Chondrocyte (in vitro differentiated cells): ENCODE results near the gene IL36RN. TPM values are rescaled to one million over a fixed set of nuclear protein-coding genes. Genes with fewer than 3 reads are reported as not detected.
"Not testable (repeated sequence)": the region's sequence is repeated elsewhere in the genome, so short reads cannot be mapped to it uniquely, and the experiment has no call there.

Source experiments
- DNase-seq: peaks from one replicate; pipeline ENCODE4 v3.0.0; 2021; ENCODE audit warnings: mixed read lengths, low spot score
- H3K27ac Mint-ChIP-seq: one replicate; pipeline ENCODE4 v1.8.0; 2021; ENCODE audit warnings: mild to moderate bottlenecking, moderate library complexity, mixed read lengths; ENCODE audit not compliant: unreplicated experiment
- H3K27me3 Mint-ChIP-seq: 2 replicates; pipeline ENCODE4 v1.8.0; 2021; ENCODE audit warnings: low read depth, mixed read lengths
- H3K36me3 Mint-ChIP-seq: 2 replicates; pipeline ENCODE4 v1.8.0; 2021; ENCODE audit warnings: low read depth, mixed read lengths
- H3K4me1 Mint-ChIP-seq: 2 replicates; pipeline ENCODE4 v1.8.0; 2021; ENCODE audit warnings: low read depth, mild to moderate bottlenecking, mixed read lengths
- H3K4me3 Mint-ChIP-seq: one replicate; pipeline ENCODE4 v1.8.0; 2021; ENCODE audit warnings: mild to moderate bottlenecking, moderate library complexity, mixed read lengths; ENCODE audit not compliant: unreplicated experiment
- H3K9me3 Mint-ChIP-seq: 2 replicates; pipeline ENCODE4 v1.8.0; 2021; ENCODE audit warnings: low read depth, mixed read lengths
- CTCF ChIP-seq: fragments of 200-600 bp; sonication (generic); IDR thresholded peaks from 2 replicates; pipeline ENCODE4 v1.5.0; 2021; ENCODE audit warnings: antibody characterized with exemption, mild to moderate bottlenecking, moderate library complexity
- total RNA-seq: library from RNA; stranded (reverse); gene quantifications from 3 replicates; pipeline ENCODE4 v1.2.1, GENCODE V29; 2021

The IL36RN gene
- total RNA-seq, 1 donor from 2014 or later, result not detected

GRCh38 chr2:113089916-113090315 lies 30.9 kb downstream of the IL36RN start:
- Mint-ChIP-seq H3K27ac (no peak overlapping the region), H3K36me3 (no peaks in the 10 kb centered on the region), H3K9me3 (no peaks in the 10 kb centered on the region), H3K27me3 (peaks cover 23% of the 10 kb centered on the region), H3K4me3 (no peak overlapping the region), H3K4me1 (no peaks in the 10 kb centered on the region)
- no peak for DNase-seq
- TF ChIP-seq CTCF, result no peak

- Mint-ChIP-seq H3K9me3 (peaks cover 6% of the 10 kb centered on the region), H3K27me3 (peaks cover 20% of the 10 kb centered on the region), H3K4me3 (no peak overlapping the region), H3K4me1 (no peaks in the 10 kb centered on the region), H3K27ac (no peak overlapping the region), H3K36me3 (peaks cover 3% of the 10 kb centered on the region)
- no peak for TF ChIP-seq CTCF
- DNase-seq, result no peak
Observed at GRCh38 chr2:113091231-113091896, 32.4 kb downstream of the IL36RN start.

- Mint-ChIP-seq H3K9me3 (peaks cover 17% of the 10 kb centered on the region), H3K27me3 (peaks cover 15% of the 10 kb centered on the region), H3K27ac (no peak overlapping the region), H3K36me3 (peaks cover 3% of the 10 kb centered on the region), H3K4me3 (no peak overlapping the region), H3K4me1 (no peaks in the 10 kb centered on the region)
- no peak for DNase-seq
- TF ChIP-seq CTCF, result no peak
Observed at GRCh38 chr2:113092864-113093612, 34.0 kb downstream of the IL36RN start.

- TF ChIP-seq CTCF, result no peak
- peaks cover 3% of the 10 kb centered on the region for H3K36me3 Mint-ChIP-seq
- DNase-seq, result no peak
- H3K4me1 Mint-ChIP-seq, result no peaks in the 10 kb centered on the region
- H3K27ac Mint-ChIP-seq, result no peak overlapping the region
- H3K27me3 Mint-ChIP-seq, result peaks cover 15% of the 10 kb centered on the region
- no peak overlapping the region for H3K4me3 Mint-ChIP-seq
- H3K9me3 Mint-ChIP-seq, result peaks cover 17% of the 10 kb centered on the region
Observed at GRCh38 chr2:113093613-113093977, 34.6 kb downstream of the IL36RN start.

- H3K9me3 Mint-ChIP-seq, result peaks cover 17% of the 10 kb centered on the region
- not testable (repeated sequence) for DNase-seq, H3K27ac Mint-ChIP-seq, H3K4me1 Mint-ChIP-seq, H3K4me3 Mint-ChIP-seq, H3K36me3 Mint-ChIP-seq
- H3K27me3 Mint-ChIP-seq, result peaks cover 18% of the 10 kb centered on the region
Observed at GRCh38 chr2:113096306-113096705, 37.3 kb downstream of the IL36RN start.

GRCh38 chr2:113096842-113097618 lies 38.0 kb downstream of the IL36RN start:
- H3K36me3 Mint-ChIP-seq, H3K27ac Mint-ChIP-seq, H3K4me1 Mint-ChIP-seq: not testable (repeated sequence)

More at GRCh38 chr2:113096842-113097618, 38.0 kb downstream of the IL36RN start:
- H3K9me3 Mint-ChIP-seq, result peaks cover 17% of the 10 kb centered on the region
- DNase-seq, H3K4me3 Mint-ChIP-seq: not testable (repeated sequence)
- H3K27me3 Mint-ChIP-seq, result peaks cover 19% of the 10 kb centered on the region
